ENCODE data around the gene BDKRB2.

- TF ChIP-seq CTCF (IDR thresholded peaks at IDR 0.05) (no peak), EP300 (IDR thresholded peaks at IDR 0.05) (no peak), POLR2A (IDR thresholded peaks at IDR 0.05) (no peak)
Observed at GRCh38 chr14:96271421-96271762, 66.8 kb downstream of the BDKRB2 start.

Measured in ovary (tissue), 3 donors.